Astrocyte (in vitro differentiated cells and primary cell): Measurements from ENCODE around the gene LINS1. TPM values are rescaled to one million over a fixed set of nuclear protein-coding genes. Genes with fewer than 3 reads are reported as not detected.

ENCODE experiments used
- DNase-seq: peaks from one replicate; pipeline ENCODE4 v3.0.0-alpha.2; 2010; ENCODE audit warnings: low read depth
- FAIRE-seq: peaks from 2 replicates; lab custom pipeline; 2011; peaks lifted over from hg19 to GRCh38; lab: Jason Lieb, UNC
- H2AFZ ChIP-seq: 2 replicates; pipeline ENCODE4 v1.6.0; 2012; ENCODE audit warnings: low read depth, low read length, inconsistent platforms
- H3K27ac ChIP-seq: 2 replicates; pipeline ENCODE4 v1.5.1; 2011; ENCODE audit warnings: low read depth, low read length, inconsistent platforms
- H3K27me3 ChIP-seq: 2 replicates; pipeline ENCODE4 v1.6.0; 2011; ENCODE audit warnings: low read length, inconsistent platforms; ENCODE audit not compliant: insufficient read depth
- H3K36me3 ChIP-seq: 2 replicates; pipeline ENCODE4 v1.5.1; 2011; ENCODE audit warnings: low read length, inconsistent platforms; ENCODE audit not compliant: insufficient read depth
- H3K4me1 ChIP-seq: 2 replicates; pipeline ENCODE4 v1.5.1; 2011; ENCODE audit warnings: low read length, inconsistent platforms; ENCODE audit not compliant: insufficient read depth
- H3K4me2 ChIP-seq: 2 replicates; pipeline ENCODE4 v1.6.0; 2012; ENCODE audit warnings: low read length, inconsistent platforms
- H3K4me3 ChIP-seq: 2 replicates; pipeline ENCODE4 v1.5.1; 2011; ENCODE audit warnings: low read depth, mild to moderate bottlenecking, low read length, inconsistent platforms; ENCODE audit not compliant: insufficient read depth
- H3K79me2 ChIP-seq: 2 replicates; pipeline ENCODE4 v1.6.0; 2012; ENCODE audit warnings: mild to moderate bottlenecking, low read length, inconsistent platforms; ENCODE audit not compliant: insufficient read depth
- H3K9ac ChIP-seq: 2 replicates; pipeline ENCODE4 v1.6.0; 2012; ENCODE audit warnings: mild to moderate bottlenecking, low read length, inconsistent platforms
- H3K9me3 ChIP-seq: 2 replicates; pipeline ENCODE4 v1.5.1; 2012; ENCODE audit warnings: low read depth, mild to moderate bottlenecking, low read length, inconsistent platforms; ENCODE audit not compliant: insufficient read depth
- H4K20me1 ChIP-seq: 2 replicates; pipeline ENCODE4 v1.6.0; 2012; ENCODE audit warnings: low read length, inconsistent platforms; ENCODE audit not compliant: insufficient read depth
- H3K27ac Mint-ChIP-seq: one replicate; pipeline ENCODE4 v1.8.0; 2021; ENCODE audit warnings: mild to moderate bottlenecking, mixed read lengths; ENCODE audit not compliant: unreplicated experiment
- H3K27me3 Mint-ChIP-seq: one replicate; pipeline ENCODE4 v1.8.0; 2021; ENCODE audit warnings: low read depth, mixed read lengths; ENCODE audit not compliant: unreplicated experiment
- H3K36me3 Mint-ChIP-seq: one replicate; pipeline ENCODE4 v1.8.0; 2021; ENCODE audit warnings: low read depth, mixed read lengths; ENCODE audit not compliant: unreplicated experiment
- H3K4me1 Mint-ChIP-seq: one replicate; pipeline ENCODE4 v1.8.0; 2021; ENCODE audit warnings: low read depth, mixed read lengths; ENCODE audit not compliant: unreplicated experiment
- H3K4me3 Mint-ChIP-seq: one replicate; pipeline ENCODE4 v1.8.0; 2021; ENCODE audit warnings: mild to moderate bottlenecking, moderate library complexity, mixed read lengths; ENCODE audit not compliant: unreplicated experiment
- H3K9me3 Mint-ChIP-seq: one replicate; pipeline ENCODE4 v1.8.0; 2021; ENCODE audit warnings: mild to moderate bottlenecking, mixed read lengths; ENCODE audit not compliant: unreplicated experiment
- CTCF ChIP-seq: IDR thresholded peaks from 2 replicates; pipeline ENCODE4 v1.5.1; 2011; ENCODE audit warnings: low read depth, mild to moderate bottlenecking, inconsistent platforms, low read length, moderate library complexity; ENCODE audit not compliant: insufficient read depth
- EZH2 ChIP-seq: IDR thresholded peaks from 2 replicates; pipeline ENCODE4 v1.6.1; 2012; ENCODE audit warnings: mild to moderate bottlenecking, low read length, inconsistent platforms; ENCODE audit not compliant: insufficient read depth
- total RNA-seq: library from RNA; stranded (reverse); gene quantifications from 2 replicates; pipeline ENCODE4 v1.2.1, GENCODE V29; 2021

LINS1 gene
- total RNA-seq, 1 donor from 2014 or later, result 10.7 TPM

GRCh38 chr15:100565591-100565990 is 36.4 kb downstream of the LINS1 start:
- Mint-ChIP-seq H3K4me1 (no peaks in the 10 kb centered on the region), H3K9me3 (no peaks in the 10 kb centered on the region), H3K36me3 (no peaks in the 10 kb centered on the region), H3K4me3 (no peak overlapping the region), H3K27ac (no peak overlapping the region), H3K27me3 (no peaks in the 10 kb centered on the region)
- H3K9ac ChIP-seq, result no peak overlapping the region
- no peak overlapping the region for H3K4me3 ChIP-seq
- TF ChIP-seq CTCF (no peak), EZH2 (no peak)
- H2AFZ ChIP-seq, result no peak overlapping the region
- no peak overlapping the region for H3K27ac ChIP-seq
- H3K4me1 ChIP-seq, result no peaks in the 10 kb centered on the region
- H3K36me3 ChIP-seq, result no peaks in the 10 kb centered on the region
- H3K79me2 ChIP-seq, result no peaks in the 10 kb centered on the region
- H4K20me1 ChIP-seq, result no peaks in the 10 kb centered on the region
- H3K9me3 ChIP-seq, result no peaks in the 10 kb centered on the region
- FAIRE-seq (no peak), DNase-seq (no peak)
- no peaks in the 10 kb centered on the region for H3K27me3 ChIP-seq
- no peak overlapping the region for H3K4me2 ChIP-seq

GRCh38 chr15:100560323-100560722 is 41.7 kb downstream of the LINS1 start:
- Histone ChIP-seq H3K27me3 (no peaks in the 10 kb centered on the region), H3K27ac (no peak overlapping the region), H3K4me1 (no peaks in the 10 kb centered on the region), H4K20me1 (no peaks in the 10 kb centered on the region), H3K9ac (no peak overlapping the region), H2AFZ (no peak overlapping the region), H3K4me2 (no peak overlapping the region), H3K79me2 (no peaks in the 10 kb centered on the region), H3K9me3 (no peaks in the 10 kb centered on the region), H3K4me3 (no peak overlapping the region), H3K36me3 (no peaks in the 10 kb centered on the region)
- Mint-ChIP-seq H3K9me3 (peaks cover 6% of the 10 kb centered on the region), H3K36me3 (no peaks in the 10 kb centered on the region), H3K27ac (no peak overlapping the region), H3K27me3 (no peaks in the 10 kb centered on the region), H3K4me1 (no peaks in the 10 kb centered on the region), H3K4me3 (no peak overlapping the region)
- FAIRE-seq (no peak), DNase-seq (no peak)
- TF ChIP-seq EZH2 (no peak), CTCF (no peak)

- H2AFZ ChIP-seq, result no peak overlapping the region
- no peak for FAIRE-seq
Observed at GRCh38 chr15:100559330-100559729, 42.7 kb downstream of the LINS1 start.

More at GRCh38 chr15:100559330-100559729, 42.7 kb downstream of the LINS1 start:
- H3K4me3 ChIP-seq, result no peak overlapping the region
- H3K27me3 ChIP-seq, result no peaks in the 10 kb centered on the region
- no peaks in the 10 kb centered on the region for H3K79me2 ChIP-seq
- Mint-ChIP-seq H3K4me3 (no peak overlapping the region), H3K36me3 (no peaks in the 10 kb centered on the region), H3K9me3 (peaks cover 6% of the 10 kb centered on the region), H3K27ac (no peak overlapping the region), H3K4me1 (no peaks in the 10 kb centered on the region), H3K27me3 (no peaks in the 10 kb centered on the region)
- H3K4me2 ChIP-seq, result no peak overlapping the region
- no peaks in the 10 kb centered on the region for H4K20me1 ChIP-seq
- H3K36me3 ChIP-seq, result no peaks in the 10 kb centered on the region
- H3K27ac ChIP-seq, result no peak overlapping the region
- H3K9ac ChIP-seq, result no peak overlapping the region
- TF ChIP-seq EZH2 (no peak), CTCF (no peak)
- peak; percentile 9 for DNase-seq
- no peaks in the 10 kb centered on the region for H3K4me1 ChIP-seq
- H3K9me3 ChIP-seq, result no peaks in the 10 kb centered on the region
